H1 (cell line): ENCODE data around the gene FGFRL1. TPM values are rescaled to one million over a fixed set of nuclear protein-coding genes. Genes with fewer than 3 reads are reported as not detected.

Experiments
- CBX5 ChIP-seq: fragments of 300-800, 300-1000 bp; sonication (generic); IDR thresholded peaks from 2 replicates; pipeline ENCODE4 v1.7.1; 2016; ENCODE audit warnings: antibody characterized with exemption, low read length, low read depth
- POU5F1 ChIP-seq: IDR thresholded peaks from 2 replicates; pipeline ENCODE4 v1.6.1; 2011; ENCODE audit warnings: low read depth, mild to moderate bottlenecking, low read length, moderate library complexity
- polyA plus RNA-seq, 7 experiments: library from polyadenylated mRNA; depleted of rRNA in 3 of 7; stranded (reverse) in 5 of 7; unstranded in 2 of 7; fragments of >200 nt in 5 of 7; fragments of 200-250 nt in 2 of 7; gene quantifications; 1 replicate in 5 of 7; 2 replicates in 1 of 7; 4 replicates in 1 of 7; pipeline versions ENCODE4 v1.2.1 to v1.2.3, GENCODE V29; 2011 to 2013; ENCODE audit warnings: missing spikeins in 2 of 7, mixed read lengths in 2 of 7
- total RNA-seq: library from RNA; stranded (reverse); fragmentation: NEBNext Ultra II Directional; extraction: Animal tissue kit (Norgen Biotek cat#: 25700); gene quantifications from 2 replicates; pipeline ENCODE4 v1.2.1, GENCODE V29; 2021

FGFRL1 gene
- total and polyA plus RNA-seq, 2 of the 8 experiments (the other 6 are each of a cell fraction or from before 2014, with no cell fraction given) = 18.9 to 34.6 TPM

DNA sequence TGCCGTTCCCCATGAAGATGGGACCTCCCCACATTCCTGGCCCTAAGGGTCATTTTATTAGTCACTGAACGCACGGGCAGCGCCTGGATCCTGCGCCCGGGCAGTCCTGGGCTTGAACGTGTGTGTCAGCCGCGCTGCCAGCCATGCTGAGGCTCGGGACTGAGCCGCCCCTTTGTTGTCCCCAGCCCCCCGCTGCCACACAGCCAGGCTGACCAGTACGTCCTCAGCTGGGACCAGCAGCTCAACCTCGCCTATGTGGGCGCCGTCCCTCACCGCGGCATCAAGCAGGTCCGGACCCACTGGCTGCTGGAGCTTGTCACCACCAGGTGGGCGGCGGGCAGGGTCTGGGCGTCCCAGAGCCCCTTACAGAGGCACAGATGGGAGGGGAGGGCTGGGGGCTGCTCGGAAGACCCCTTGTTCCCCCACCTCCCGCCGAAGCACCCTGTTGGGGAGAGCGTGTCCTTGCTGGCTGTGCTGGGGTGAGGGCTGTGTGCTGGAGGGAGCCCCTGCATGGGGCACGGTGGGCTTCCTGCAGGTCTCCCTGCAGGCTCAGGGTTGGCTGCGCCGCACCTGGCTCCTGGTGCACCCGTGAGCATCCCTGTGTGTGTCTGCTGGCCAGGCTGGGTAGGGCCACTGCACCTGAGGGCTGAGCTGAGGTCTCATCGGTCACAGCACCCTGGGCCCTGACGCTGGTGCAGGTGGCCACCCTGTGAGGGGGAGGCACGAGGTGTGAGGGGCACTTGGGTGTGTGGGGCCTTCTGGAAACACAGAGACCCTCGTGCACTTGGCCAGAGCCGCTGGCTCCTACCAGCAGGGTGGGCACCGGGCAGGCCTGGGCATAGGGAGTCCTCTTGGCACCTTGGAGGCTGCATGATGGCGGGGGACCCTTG is 23.6 kb upstream of the FGFRL1 start (continued):
- TF ChIP-seq CBX5 (no peak), POU5F1 (no peak)
